NCI-H146 treated with DMSO at 0.1 percent for 48 hours (cell line): ENCODE data around the gene RXYLT1.
"Not testable (repeated sequence)": the region's sequence is repeated elsewhere in the genome, so short reads cannot be mapped to it uniquely, and the experiment has no call there.

Experiments
- DNase-seq: peaks from one replicate; lab custom pipeline; 2025; ENCODE audit not compliant: unreplicated experiment; lab: John Stamatoyannopoulos, UW

Gene RXYLT1

DNA sequence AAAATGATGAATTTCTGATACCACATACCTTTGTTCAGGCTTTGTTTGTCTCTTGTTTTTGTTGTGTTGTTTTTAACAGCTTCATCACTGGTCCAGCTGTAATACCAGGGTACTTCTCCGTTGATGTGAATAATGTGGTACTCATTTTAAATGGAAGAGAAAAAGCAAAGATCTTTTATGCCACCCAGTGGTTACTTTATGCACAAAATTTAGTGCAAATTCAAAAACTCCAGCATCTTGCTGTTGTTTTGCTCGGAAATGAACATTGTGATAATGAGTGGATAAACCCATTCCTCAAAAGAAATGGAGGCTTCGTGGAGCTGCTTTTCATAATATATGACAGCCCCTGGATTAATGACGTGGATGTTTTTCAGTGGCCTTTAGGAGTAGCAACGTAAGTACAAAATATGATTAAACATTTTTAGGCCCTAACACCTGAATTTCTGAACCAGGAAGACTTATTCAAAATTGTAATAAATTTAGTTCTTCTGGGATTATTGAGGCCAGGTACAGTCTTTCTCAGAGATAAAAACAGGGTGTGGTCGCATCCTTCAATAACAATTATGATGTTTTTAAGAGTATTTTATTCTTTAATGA is 22.4 kb downstream of the RXYLT1 start:
- DNase-seq: peak; percentile 48

DNA sequence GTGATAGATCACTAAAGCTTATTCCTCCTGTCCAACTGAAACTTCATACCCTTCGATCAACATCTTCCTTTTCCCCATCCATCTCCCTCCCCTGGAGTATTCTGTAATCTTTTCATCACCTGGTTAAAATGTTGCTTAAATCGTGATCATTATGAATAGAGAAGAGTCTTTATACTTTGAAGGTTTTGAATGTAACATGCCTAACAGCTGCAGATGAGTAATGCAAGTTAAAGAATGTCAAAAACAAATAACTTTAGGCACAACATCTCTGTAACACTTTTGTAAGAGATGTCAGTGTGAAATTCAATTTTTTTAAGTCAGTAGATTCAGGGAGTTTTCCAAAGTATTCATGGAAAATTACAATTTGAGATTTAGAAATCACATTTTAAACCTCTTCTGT is 25.0 kb downstream of the RXYLT1 start:
- no peak for DNase-seq

DNA sequence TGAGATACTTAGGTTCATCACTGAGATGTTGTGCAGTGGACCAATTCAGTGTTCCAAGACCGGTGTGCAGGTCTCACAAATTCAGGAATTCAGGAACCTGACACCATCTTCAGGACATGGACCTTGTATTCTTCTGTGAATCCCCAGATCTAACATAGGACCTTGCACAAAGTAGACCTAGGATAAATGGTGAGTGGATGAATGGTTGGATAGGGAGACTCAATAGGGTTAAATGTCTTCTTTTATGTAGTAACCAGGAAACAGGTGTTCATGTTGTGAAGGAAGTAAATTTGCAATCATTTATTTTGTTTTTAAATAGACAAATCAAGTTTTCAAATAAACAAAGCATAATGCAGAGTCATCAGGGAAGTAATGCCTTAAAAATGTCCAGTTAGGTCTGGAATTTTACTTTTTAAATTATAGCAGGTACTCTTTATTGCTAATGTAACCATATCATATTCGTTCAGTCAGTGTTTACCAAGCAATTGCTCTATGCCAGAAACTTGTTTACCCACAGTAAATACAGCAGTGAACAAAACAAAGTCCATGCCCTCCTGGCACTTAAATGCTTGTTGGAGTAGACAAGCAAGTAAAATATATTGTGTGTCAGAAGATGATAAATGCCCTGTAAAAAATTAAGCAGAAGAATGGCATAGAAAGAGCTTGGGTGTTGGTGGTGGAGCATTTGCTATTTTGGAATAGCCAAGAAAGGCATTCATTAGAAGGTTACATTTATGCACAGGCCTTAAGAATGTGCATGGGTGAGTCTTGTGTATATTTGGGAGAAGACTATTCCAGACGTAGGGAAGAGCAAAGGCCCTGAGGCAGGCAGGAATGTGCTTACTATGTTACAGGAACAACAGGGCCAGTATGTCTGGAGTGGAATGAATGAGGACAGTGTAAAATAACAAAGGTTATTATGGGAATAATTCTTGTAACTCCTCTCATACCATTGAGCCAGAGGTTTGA is 26.3 kb downstream of the RXYLT1 start:
- peak; percentile 92 for DNase-seq

- no peak for DNase-seq
Observed at GRCh38 chr12:63808631-63809030, 28.9 kb downstream of the RXYLT1 start.

GRCh38 chr12:63809566-63809965 is 29.9 kb downstream of the RXYLT1 start:
- DNase-seq: no peak

DNA sequence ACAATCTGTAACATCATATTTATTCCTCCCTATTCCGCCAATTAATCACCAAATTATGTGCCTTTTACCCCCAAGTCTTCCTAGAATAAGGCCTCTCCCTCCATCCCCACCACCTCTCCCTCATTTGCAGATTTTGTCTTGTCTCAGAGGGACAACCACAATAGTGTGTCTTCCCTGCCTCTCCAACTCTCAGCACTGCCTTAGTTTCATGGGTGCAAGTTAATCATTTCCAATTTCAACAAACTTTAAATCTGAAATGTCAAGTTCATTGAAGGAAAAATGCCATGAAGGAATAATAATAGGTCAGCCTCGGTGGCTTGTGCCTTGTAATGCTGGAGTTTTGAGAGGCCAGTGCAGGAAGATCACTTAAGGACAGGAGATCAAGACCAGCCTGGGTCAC is 31.6 kb downstream of the RXYLT1 start:
- no peak for DNase-seq

- DNase-seq: no peak
Observed at GRCh38 chr12:63811755-63812154, 32.0 kb downstream of the RXYLT1 start.

DNA sequence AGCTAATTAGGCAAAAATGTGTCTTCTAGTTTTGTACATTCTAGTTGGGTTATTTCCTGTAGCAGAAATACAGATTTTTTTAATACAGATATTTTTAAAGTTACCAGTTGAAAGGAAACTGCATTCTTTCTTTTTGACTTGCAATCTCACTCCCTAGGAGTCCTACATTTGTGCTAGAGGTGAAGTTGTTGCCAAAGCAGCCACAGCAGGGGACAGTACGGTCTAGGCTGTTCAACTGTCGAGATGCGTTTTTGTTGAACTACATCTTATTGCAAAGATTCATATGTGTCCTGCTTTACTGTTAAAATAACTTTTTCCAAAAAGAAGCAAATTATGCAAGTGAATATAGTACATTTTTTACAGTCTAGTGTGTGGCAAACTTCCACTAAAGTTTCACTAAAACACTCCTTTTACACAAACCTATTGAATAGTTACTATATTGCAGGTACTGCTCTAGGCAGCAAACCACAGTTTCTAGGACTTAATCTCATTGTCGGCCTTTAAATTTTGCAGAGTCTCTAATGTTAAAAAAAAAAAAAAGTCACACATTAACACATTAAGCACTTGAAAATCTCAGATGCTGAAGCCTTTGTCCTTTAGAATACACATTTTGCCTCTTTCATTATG is 34.5 kb downstream of the RXYLT1 start:
- no peak for DNase-seq

DNA sequence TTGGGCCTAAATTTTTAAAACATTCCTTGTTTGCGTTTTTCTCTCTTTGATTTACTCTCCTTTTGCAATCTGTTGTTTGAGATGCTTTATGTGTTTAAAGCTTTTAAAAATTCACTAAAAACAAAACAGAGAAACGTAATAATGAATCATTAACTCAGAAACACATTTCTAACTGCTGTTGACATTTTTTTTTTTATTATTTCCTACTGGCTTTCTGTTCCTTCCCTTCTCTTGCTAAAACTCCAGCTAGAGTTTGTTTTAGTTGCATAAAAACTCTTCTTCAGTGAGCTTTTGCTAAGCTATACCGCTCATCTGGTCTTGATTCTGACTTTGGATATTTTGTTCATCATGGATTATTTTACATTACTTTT is 35.8 kb downstream of the RXYLT1 start:
- DNase-seq: no peak

DNA sequence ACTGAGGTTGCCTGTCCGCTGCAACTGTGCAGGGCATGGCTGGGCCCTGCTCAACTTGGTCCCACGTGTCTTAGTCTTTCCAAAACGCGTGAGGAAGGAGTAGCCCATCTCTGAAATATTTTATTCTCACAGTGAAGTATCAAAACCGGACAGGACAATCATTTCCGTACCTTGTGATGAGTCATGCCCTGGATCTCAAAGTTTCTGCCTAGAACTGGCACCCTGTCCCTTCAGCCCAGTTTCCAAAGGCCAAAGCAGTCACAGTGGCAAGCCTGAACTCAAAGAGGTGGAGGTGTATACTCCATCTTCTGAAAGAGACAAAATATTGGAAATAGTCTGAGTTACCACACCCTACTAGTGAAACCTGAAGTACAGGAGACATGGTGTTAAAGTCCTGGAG is 36.3 kb downstream of the RXYLT1 start:
- DNase-seq: no peak

DNA sequence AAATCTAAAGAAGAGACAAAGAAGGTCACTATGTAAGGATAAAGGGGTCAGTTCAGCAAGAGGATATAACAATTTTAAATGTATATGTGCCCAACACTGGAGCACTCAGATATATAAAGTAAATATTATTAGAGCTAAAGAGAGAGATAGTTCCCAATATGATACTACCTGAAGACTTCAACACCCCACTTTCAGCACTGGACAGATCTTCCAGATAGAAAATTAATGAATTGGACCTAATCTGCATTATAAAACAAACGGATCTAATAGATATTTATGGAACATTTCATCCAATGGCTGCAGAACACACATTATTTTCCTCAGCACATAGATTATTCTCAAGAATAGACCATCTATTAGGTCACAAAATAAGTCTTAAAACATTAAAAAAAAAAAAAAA is 40.7 kb downstream of the RXYLT1 start:
- DNase-seq: no peak

DNA sequence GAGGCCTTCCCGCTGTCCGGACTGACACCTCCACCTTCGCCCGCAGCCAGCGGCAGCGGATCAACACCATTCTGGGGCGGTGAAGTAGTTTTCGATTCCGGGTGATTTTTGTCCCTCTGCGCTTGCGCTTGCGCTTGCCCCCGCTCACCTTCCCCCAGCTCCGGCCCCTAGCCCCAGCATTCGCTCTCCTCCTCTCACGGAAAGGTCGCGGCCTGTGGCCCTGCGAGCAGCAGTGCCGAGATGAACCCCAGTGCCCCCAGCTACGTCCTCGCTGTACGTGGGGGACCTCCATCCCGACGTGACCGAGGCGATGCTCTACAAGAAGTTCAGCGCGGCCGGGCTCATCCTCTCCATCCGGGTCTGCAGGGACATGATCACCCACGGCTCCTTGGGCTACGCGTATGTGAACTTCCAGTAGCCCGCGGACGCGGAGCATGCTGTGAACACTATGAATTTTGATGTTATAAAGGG is 42.1 kb downstream of the RXYLT1 start:
- DNase-seq: no peak

DNA sequence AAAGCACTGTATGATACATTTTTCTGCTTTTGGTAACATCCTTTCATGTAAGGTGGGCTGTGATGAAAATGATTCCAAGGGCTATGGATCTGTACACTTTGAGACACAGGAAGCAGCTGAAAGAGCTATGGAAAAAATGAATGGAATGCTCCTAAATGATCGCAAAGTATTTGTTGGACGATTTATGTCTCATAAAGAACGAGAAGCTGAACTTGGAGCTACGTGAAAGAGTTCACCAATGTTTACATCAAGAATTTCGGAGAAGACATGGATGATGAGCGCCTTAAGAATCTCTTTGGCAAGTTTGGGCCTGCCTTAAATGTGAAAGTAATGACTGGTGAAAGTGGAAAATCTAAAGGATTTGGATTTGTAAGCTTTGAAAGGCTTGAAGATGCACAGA is 42.6 kb downstream of the RXYLT1 start:
- no peak for DNase-seq

DNA sequence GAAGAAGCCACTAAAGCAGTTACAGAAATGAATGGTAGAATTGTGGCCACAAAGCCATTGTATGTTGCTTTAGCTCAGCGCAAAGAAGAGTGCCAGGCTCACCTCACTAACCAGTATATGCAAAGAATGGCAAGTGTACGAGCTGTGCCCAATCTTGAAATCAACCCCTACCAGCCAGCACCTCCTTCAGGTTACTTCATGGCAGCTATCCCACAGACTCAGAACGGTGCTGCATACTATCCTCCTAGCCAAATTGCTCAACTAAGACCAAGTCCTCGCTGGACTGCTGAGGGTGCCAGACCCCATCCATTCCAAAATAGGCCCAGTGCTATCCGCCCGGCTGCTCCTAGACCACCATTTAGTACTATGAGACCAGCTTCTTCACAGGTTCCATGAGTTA is 43.3 kb downstream of the RXYLT1 start:
- DNase-seq: no peak

GRCh38 chr12:63826006-63826585 is 46.4 kb downstream of the RXYLT1 start:
- peak; percentile 72 for DNase-seq

DNA sequence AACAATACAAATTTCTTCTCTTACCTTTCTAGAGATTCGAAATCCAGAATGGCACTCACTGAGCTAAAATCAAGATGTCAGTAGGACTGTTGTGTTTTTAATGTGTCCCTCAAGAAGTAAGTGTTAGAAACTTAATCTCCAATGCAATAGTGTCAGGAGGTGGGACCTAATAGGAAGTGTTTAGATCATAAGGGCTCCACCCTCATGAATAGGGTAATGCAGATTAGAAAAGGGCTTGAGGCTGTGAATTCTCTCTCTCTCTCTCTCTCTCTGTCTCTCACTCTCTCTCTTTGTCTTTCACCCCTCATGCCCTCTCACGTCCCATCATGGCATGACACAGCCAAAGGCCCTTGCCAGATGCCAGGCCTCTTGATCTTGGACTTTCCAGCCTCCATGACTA is 49.2 kb downstream of the RXYLT1 start:
- no peak for DNase-seq

DNA sequence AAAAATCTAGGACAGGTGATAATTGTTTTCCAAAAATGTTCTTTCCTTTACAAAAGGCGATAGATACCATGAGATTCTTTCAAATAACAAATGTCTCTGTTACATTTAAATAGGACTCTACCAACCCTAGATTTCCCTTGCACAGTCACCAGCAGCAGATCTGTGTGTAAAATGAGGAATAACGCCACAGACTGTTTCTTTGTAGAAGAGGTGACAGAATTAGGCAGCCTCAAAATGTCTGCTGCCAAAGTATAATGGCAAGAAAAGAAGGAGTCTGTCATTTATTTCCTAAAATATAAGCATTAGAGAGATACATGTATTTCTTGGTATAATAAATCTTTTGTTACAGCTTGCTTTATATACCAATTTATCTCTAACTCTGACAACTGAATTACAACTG is 56.3 kb downstream of the RXYLT1 start:
- DNase-seq: no peak

DNA sequence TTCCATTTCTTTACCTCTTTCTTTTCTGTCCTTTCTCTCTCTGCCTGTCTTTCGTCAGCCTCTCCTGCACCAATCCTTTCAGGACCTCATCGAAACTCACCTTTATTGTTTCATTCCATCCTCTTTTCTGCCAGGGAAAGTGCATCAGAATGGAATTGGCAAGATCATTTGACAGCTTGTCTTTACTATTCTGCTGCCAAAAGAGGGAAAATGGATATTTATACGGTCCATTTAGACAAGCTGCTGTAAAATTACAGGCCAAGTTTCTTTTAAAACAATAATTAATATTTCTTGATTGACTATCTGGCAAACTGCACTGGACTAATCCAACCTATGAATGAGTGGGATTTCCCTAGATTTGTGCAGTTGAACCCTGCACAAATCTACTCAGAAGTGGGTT is 57.2 kb downstream of the RXYLT1 start:
- no peak for DNase-seq

DNA sequence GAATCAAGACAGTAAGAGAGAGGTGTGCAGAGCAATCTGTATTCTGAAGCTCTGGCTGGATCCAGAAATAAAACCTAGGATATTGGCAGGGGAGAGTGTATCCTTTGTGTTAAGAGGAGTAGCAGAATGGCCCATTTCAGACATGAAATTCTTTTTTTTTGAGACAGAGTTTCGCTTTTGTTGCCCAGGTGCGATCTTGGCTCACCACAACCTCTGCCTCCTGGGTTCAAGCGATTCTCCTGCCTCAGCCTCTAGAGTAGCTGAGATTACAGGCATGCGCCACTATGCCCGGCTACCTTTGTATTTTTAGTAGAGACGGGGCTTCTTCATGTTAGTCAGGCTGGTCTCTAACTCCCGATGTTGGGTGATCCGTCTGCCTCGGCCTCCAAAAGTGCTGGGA is 58.7 kb downstream of the RXYLT1 start:
- DNase-seq: no peak

GRCh38 chr12:63841011-63841410 is 61.3 kb downstream of the RXYLT1 start:
- DNase-seq: no peak

GRCh38 chr12:63841571-63841970 is 61.9 kb downstream of the RXYLT1 start:
- no peak for DNase-seq

GRCh38 chr12:63842750-63843149 is 63.0 kb downstream of the RXYLT1 start:
- not testable (repeated sequence) for DNase-seq
